ENCODE measurements around the gene TRIM2. TPM values are rescaled to one million over a fixed set of nuclear protein-coding genes. Genes with fewer than 3 reads are reported as not detected.

TRIM2 gene
- total RNA-seq, 1 experiment from 2014 or later: 18.9 TPM

DNA sequence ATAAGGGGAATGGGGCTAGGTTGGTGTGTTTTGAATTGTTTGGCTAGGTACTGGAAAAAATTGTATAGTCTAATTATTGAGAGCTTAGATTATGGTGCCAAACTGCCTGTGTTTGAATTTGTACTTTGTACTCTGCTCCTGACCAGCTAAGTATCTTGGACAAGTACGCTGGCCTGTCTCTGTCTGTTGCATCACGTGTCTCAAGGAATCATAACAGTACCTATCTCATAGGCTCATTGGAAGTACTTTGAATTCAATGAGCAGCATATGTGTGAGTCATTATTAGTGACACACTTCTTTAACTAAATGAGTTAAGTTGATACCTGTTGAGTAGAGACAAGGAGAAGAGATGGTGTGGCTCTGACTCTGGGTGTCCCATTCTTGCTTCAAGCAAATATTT is 70.7 kb downstream of the TRIM2 start:
- Histone ChIP-seq H2AFZ (ENCODE audit: low read length) (no peak overlapping the region), H3K4me2 (ENCODE audit: low read length) (no peak overlapping the region), H3K27me3 (ENCODE audit: low read length) (no peaks in the 10 kb centered on the region), H4K20me1 (ENCODE audit: low read length) (no peaks in the 10 kb centered on the region), H3K36me3 (ENCODE audit: low read depth, low read length) (no peaks in the 10 kb centered on the region; the same call in 1 of the 2 replicates), H3K79me2 (ENCODE audit: low read length) (no peaks in the 10 kb centered on the region), H3K4me3 (ENCODE audit: low read length) (no peak overlapping the region), H3K27ac (ENCODE audit: low read length) (no peak overlapping the region), H3K4me1 (ENCODE audit: insufficient read depth, low read length) (no peaks in the 10 kb centered on the region), H3K9ac (ENCODE audit: low read length) (no peak overlapping the region), H3K9me2 (replicated peaks; ENCODE audit: low read length) (no peaks in the 10 kb centered on the region), H3K9me3 (ENCODE audit: low read length) (no peaks in the 10 kb centered on the region), H3F3A (ENCODE audit: low read length, unreplicated experiment) (no peaks in the 10 kb centered on the region)
- no peak for ATAC-seq
- CTCF ChIA-PET: no interaction called here
- intact Hi-C loops (cut with micrococcal nuclease): no loop called here
- TF ChIP-seq EZH2phosphoT487 (IDR thresholded peaks at IDR 0.05; ENCODE audit: borderline replicate concordance, low read length): no peak
- no peak for TF ChIP-seq EZH2 (IDR thresholded peaks at IDR 0.05; ENCODE audit: low read length, unreplicated experiment)
- TF ChIP-seq, protein P1, sequence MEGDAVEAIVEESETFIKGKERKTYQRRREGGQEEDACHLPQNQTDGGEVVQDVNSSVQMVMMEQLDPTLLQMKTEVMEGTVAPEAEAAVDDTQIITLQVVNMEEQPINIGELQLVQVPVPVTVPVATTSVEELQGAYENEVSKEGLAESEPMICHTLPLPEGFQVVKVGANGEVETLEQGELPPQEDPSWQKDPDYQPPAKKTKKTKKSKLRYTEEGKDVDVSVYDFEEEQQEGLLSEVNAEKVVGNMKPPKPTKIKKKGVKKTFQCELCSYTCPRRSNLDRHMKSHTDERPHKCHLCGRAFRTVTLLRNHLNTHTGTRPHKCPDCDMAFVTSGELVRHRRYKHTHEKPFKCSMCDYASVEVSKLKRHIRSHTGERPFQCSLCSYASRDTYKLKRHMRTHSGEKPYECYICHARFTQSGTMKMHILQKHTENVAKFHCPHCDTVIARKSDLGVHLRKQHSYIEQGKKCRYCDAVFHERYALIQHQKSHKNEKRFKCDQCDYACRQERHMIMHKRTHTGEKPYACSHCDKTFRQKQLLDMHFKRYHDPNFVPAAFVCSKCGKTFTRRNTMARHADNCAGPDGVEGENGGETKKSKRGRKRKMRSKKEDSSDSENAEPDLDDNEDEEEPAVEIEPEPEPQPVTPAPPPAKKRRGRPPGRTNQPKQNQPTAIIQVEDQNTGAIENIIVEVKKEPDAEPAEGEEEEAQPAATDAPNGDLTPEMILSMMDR (conservative IDR thresholded peaks at IDR 0.05; ENCODE audit: low read depth, low read length): no peak
- no peak for DNase-seq
- POLR2A ChIA-PET (ENCODE audit: unreplicated experiment): no interaction called here
- no TSS peak for BruUV-seq (replicated peaks)

DNA sequence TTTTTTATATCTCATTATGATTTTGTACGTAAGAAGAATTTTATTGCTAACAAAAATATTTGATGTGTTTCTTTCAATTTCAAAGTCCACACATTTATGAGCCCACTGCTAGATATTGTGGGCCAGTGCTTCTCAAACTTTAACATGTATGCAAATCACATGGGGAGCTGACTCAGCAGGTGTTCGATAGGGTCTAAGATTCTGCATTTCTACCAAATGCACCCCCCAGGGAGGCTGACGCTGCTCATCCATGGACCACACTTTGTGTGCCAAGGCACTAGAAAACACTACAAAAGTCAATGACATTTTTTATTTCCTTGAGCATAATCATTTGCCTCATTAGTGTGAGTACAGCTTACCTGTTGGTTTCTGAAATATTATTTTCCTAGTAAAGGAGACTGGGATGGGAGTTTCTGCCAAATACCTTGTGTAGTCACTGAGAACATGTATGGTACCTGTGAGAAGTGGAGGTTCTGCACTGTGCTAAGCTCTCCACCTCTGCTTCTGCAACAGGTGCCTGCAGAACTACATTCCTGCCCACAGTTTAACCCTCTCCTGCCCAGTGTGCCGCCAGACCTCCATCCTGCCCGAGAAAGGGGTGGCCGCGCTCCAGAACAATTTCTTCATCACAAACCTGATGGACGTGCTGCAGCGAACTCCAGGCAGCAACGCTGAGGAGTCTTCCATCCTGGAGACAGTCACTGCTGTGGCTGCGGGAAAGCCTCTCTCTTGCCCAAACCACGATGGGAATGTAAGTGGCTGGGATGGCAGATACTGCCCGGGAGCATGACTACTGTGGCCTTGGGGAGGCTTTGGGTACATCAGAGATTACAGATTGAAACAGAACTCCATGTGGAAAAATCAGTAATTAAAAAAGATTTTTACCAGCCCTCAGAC is 71.4 kb downstream of the TRIM2 start:
- no peak overlapping the region for H3K4me3 ChIP-seq (ENCODE audit: low read length)
- no peaks in the 10 kb centered on the region for H3K36me3 ChIP-seq (ENCODE audit: low read depth, low read length)
- H4K20me1 ChIP-seq (ENCODE audit: low read length): no peaks in the 10 kb centered on the region
- ATAC-seq (no peak), DNase-seq (no peak)
- no peaks in the 10 kb centered on the region for H3K9me3 ChIP-seq (ENCODE audit: low read length)
- no peaks in the 10 kb centered on the region for H3K79me2 ChIP-seq (ENCODE audit: low read length)
- ChIA-PET POLR2A (ENCODE audit: unreplicated experiment) (no interaction called here), CTCF (no interaction called here)
- H3K27me3 ChIP-seq (ENCODE audit: low read length): no peaks in the 10 kb centered on the region
- no peak overlapping the region for H3K9ac ChIP-seq (ENCODE audit: low read length)
- H3F3A ChIP-seq (ENCODE audit: low read length, unreplicated experiment): no peaks in the 10 kb centered on the region
- no peak overlapping the region for H3K4me2 ChIP-seq (ENCODE audit: low read length)
- TF ChIP-seq, protein P1 (conservative IDR thresholded peaks at IDR 0.05; ENCODE audit: low read depth, low read length): no peak
- TF ChIP-seq EZH2phosphoT487 (IDR thresholded peaks at IDR 0.05; ENCODE audit: borderline replicate concordance, low read length) (no peak), EZH2 (IDR thresholded peaks at IDR 0.05; ENCODE audit: low read length, unreplicated experiment) (no peak)
- intact Hi-C loops (cut with micrococcal nuclease): no loop called here
- H3K4me1 ChIP-seq (ENCODE audit: insufficient read depth, low read length): no peaks in the 10 kb centered on the region
- no peak overlapping the region for H2AFZ ChIP-seq (ENCODE audit: low read length)
- H3K27ac ChIP-seq (ENCODE audit: low read length): no peak overlapping the region
- H3K9me2 ChIP-seq (replicated peaks; ENCODE audit: low read length): no peaks in the 10 kb centered on the region
- BruUV-seq (replicated peaks): no TSS peak

DNA sequence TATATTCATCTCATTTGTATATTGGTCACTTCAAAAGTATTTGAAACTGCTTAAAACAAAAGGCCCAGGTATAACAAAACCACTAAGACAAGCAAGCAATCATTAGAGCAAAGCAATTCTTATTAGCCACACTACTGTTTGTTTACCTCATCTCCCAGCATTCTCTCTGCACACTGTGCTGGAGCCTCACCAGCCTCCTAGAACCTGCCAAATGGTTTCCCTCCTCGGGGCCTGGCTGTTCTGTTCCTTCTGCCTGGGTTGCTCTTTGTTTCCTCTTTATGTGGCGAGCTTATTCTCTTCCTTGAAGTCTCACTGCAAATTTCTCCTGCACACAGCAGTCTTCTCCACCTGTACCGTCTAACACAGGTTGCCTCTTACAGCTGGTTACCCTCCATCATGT is 72.7 kb downstream of the TRIM2 start:
- ChIA-PET CTCF (no interaction called here), POLR2A (ENCODE audit: unreplicated experiment) (no interaction called here)
- Histone ChIP-seq H3K9ac (ENCODE audit: low read length) (no peak overlapping the region), H3K4me1 (ENCODE audit: insufficient read depth, low read length) (no peaks in the 10 kb centered on the region), H3K27ac (ENCODE audit: low read length) (no peak overlapping the region), H4K20me1 (ENCODE audit: low read length) (no peaks in the 10 kb centered on the region), H3K4me2 (ENCODE audit: low read length) (no peak overlapping the region), H2AFZ (ENCODE audit: low read length) (no peak overlapping the region), H3K4me3 (ENCODE audit: low read length) (no peak overlapping the region), H3K27me3 (ENCODE audit: low read length) (no peaks in the 10 kb centered on the region), H3K79me2 (ENCODE audit: low read length) (no peaks in the 10 kb centered on the region), H3F3A (ENCODE audit: low read length, unreplicated experiment) (no peaks in the 10 kb centered on the region), H3K9me2 (replicated peaks; ENCODE audit: low read length) (no peaks in the 10 kb centered on the region), H3K36me3 (ENCODE audit: low read depth, low read length) (no peaks in the 10 kb centered on the region), H3K9me3 (ENCODE audit: low read length) (no peaks in the 10 kb centered on the region)
- no TSS peak for BruUV-seq (replicated peaks)
- intact Hi-C loops (cut with micrococcal nuclease): loop anchor here (1.0 kb wide), 1 partner anchor 44 kb away; no protein-coding TSS in a partner anchor
- no peak for DNase-seq
- TF ChIP-seq, protein P1 (conservative IDR thresholded peaks at IDR 0.05; ENCODE audit: low read depth, low read length): no peak
- TF ChIP-seq EZH2phosphoT487 (IDR thresholded peaks at IDR 0.05; ENCODE audit: borderline replicate concordance, low read length) (no peak), EZH2 (IDR thresholded peaks at IDR 0.05; ENCODE audit: low read length, unreplicated experiment) (no peak)
- no peak for ATAC-seq

Data from PC-3 (cell line).